Transverse colon (tissue), 3 donors: ENCODE results near the gene SET.

Experiments used
- POLR2A ChIP-seq: fragments of 450-650 bp; IDR thresholded peaks from one replicate; pipeline ENCODE4 v1.6.1; 2016; ENCODE audit warnings: antibody characterized with exemption, mild to moderate bottlenecking, moderate library complexity
- TF ChIP-seq, protein P1 (sequence below), 5 experiments: fragments of 200-600 bp in 3 of 5; fragments of 450-650 bp in 2 of 5; sonication (generic) in 3 of 5; IDR thresholded peaks; 1 replicate in 2 of 5; 2 replicates in 3 of 5; pipeline ENCODE4 v1.5.1; 2016 to 2017; ENCODE audit warnings: antibody characterized with exemption in 5 of 5, inconsistent platforms in 3 of 5, mild to moderate bottlenecking in 2 of 5, moderate library complexity in 1 of 5

DNA sequence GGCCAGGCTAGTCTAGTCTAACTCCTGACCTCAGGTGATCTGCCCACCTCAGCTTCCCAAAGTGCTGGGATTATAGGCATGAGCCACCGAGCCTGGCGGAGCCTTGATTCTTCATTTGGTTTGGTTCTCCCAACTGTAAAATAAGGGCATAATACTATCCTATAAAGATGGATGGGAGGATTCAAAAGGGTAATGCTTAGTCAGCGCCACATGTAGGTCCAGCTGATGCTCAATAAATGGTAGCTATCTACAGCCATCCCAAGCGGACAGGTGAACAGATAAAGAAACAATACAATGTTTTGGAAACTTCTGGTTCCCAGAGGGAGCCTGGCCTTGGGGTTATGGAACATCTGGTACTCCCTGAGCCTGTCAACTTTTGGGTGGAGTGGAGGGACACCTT, 13.6 kb upstream of the SET start:
- TF ChIP-seq POLR2A: no peak
- TF ChIP-seq, protein P1, sequence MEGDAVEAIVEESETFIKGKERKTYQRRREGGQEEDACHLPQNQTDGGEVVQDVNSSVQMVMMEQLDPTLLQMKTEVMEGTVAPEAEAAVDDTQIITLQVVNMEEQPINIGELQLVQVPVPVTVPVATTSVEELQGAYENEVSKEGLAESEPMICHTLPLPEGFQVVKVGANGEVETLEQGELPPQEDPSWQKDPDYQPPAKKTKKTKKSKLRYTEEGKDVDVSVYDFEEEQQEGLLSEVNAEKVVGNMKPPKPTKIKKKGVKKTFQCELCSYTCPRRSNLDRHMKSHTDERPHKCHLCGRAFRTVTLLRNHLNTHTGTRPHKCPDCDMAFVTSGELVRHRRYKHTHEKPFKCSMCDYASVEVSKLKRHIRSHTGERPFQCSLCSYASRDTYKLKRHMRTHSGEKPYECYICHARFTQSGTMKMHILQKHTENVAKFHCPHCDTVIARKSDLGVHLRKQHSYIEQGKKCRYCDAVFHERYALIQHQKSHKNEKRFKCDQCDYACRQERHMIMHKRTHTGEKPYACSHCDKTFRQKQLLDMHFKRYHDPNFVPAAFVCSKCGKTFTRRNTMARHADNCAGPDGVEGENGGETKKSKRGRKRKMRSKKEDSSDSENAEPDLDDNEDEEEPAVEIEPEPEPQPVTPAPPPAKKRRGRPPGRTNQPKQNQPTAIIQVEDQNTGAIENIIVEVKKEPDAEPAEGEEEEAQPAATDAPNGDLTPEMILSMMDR (IDR thresholded peaks at IDR 0.05): no peak
